GM15510 (cell line): ENCODE data around the gene GOLGA3.

Experiments
- POLR2A ChIP-seq: IDR thresholded peaks from 3 replicates; pipeline ENCODE4 v1.6.1; 2011; ENCODE audit warnings: borderline replicate concordance; ENCODE audit not compliant: insufficient read length; ENCODE audit errors: extremely low read depth

Gene GOLGA3

GRCh38 chr12:132797820-132798570 is 30.7 kb downstream of the GOLGA3 start:
- TF ChIP-seq POLR2A, result no peak

- no peak for TF ChIP-seq POLR2A
Observed at GRCh38 chr12:132795847-132796246, 32.8 kb downstream of the GOLGA3 start.

- TF ChIP-seq POLR2A, result no peak
Observed at GRCh38 chr12:132789099-132789471, 39.6 kb downstream of the GOLGA3 start.

- TF ChIP-seq POLR2A, result no peak
Observed at GRCh38 chr12:132788375-132789098, 40.1 kb downstream of the GOLGA3 start.

GRCh38 chr12:132787877-132788276 is 40.8 kb downstream of the GOLGA3 start:
- TF ChIP-seq POLR2A, result no peak

GRCh38 chr12:132786192-132786591 is 42.5 kb downstream of the GOLGA3 start:
- TF ChIP-seq POLR2A, result no peak

GRCh38 chr12:132784580-132784979 is 44.1 kb downstream of the GOLGA3 start:
- TF ChIP-seq POLR2A, result no peak

GRCh38 chr12:132783917-132784531 is 44.6 kb downstream of the GOLGA3 start:
- no peak for TF ChIP-seq POLR2A

GRCh38 chr12:132781938-132782337 is 46.7 kb downstream of the GOLGA3 start:
- no peak for TF ChIP-seq POLR2A

- TF ChIP-seq POLR2A, result no peak
Observed at GRCh38 chr12:132779781-132780353, 48.8 kb downstream of the GOLGA3 start.

GRCh38 chr12:132777614-132778013 is 51.1 kb downstream of the GOLGA3 start:
- no peak for TF ChIP-seq POLR2A

GRCh38 chr12:132776816-132777568 is 51.7 kb downstream of the GOLGA3 start:
- TF ChIP-seq POLR2A, result no peak

- TF ChIP-seq POLR2A, result no peak
Observed at GRCh38 chr12:132775502-132776229, 53.0 kb downstream of the GOLGA3 start.
